Osteoblast (primary cell): ENCODE measurements around the gene SH2D4B. TPM values are rescaled to one million over a fixed set of nuclear protein-coding genes. Genes with fewer than 3 reads are reported as not detected.

Experiments used
- DNase-seq: peaks from one replicate; pipeline ENCODE4 v3.0.0; 2011; ENCODE audit warnings: low spot score, mixed read lengths; ENCODE audit not compliant: insufficient read length; ENCODE audit errors: missing footprints
- H2AFZ ChIP-seq: 2 replicates; pipeline ENCODE4 v1.6.0; 2011; ENCODE audit warnings: mild to moderate bottlenecking, low read length
- H3K27ac ChIP-seq: 2 replicates; pipeline ENCODE4 v1.5.1; 2011; ENCODE audit warnings: mild to moderate bottlenecking, low read depth, low read length, moderate library complexity
- H3K27me3 ChIP-seq: 2 replicates; pipeline ENCODE4 v1.6.0; 2012; ENCODE audit warnings: mild to moderate bottlenecking, control low read depth, inconsistent platforms, low read length, moderate library complexity; ENCODE audit not compliant: insufficient read depth
- H3K36me3 ChIP-seq: 2 replicates; pipeline ENCODE4 v1.5.1; 2011; ENCODE audit warnings: mild to moderate bottlenecking, low read length, control low read depth, moderate library complexity; ENCODE audit not compliant: insufficient read depth
- H3K4me1 ChIP-seq: 2 replicates; pipeline ENCODE4 v1.5.1; 2011; ENCODE audit warnings: mild to moderate bottlenecking, low read length, control low read depth, moderate library complexity; ENCODE audit not compliant: insufficient read depth
- H3K4me2 ChIP-seq: 2 replicates; pipeline ENCODE4 v1.6.0; 2011; ENCODE audit warnings: mild to moderate bottlenecking, low read length; ENCODE audit not compliant: insufficient read depth
- H3K4me3 ChIP-seq: fragments of 200-600 bp; sonication (generic); 3 replicates; pipeline ENCODE4 v1.5.1; 2012; ENCODE audit warnings: mild to moderate bottlenecking, low read length, inconsistent platforms; ENCODE audit not compliant: insufficient read depth
- H3K79me2 ChIP-seq: 2 replicates; pipeline ENCODE4 v1.6.0; 2012; ENCODE audit warnings: mild to moderate bottlenecking, low read length, control low read depth, inconsistent platforms; ENCODE audit not compliant: insufficient read depth
- H3K9me3 ChIP-seq: 2 replicates; pipeline ENCODE4 v1.5.1; 2011; ENCODE audit warnings: low read depth, low read length, control low read depth
- H4K20me1 ChIP-seq: 2 replicates; pipeline ENCODE4 v1.6.0; 2012; ENCODE audit warnings: mild to moderate bottlenecking, low read length, control low read depth; ENCODE audit not compliant: insufficient read depth
- CTCF ChIP-seq: IDR thresholded peaks from 2 replicates; pipeline ENCODE4 v1.5.1; 2011; ENCODE audit warnings: mild to moderate bottlenecking, low read depth, low read length, moderate library complexity; ENCODE audit errors: extremely low read depth
- total RNA-seq: library from RNA; depleted of rRNA; stranded (reverse); fragments of >200 nt; gene quantifications from 2 replicates; pipeline ENCODE4 v1.2.3, GENCODE V29; 2012

Gene SH2D4B
- total RNA-seq, 1 donor = under 0.01 TPM

- DNase-seq = no peak
- H2AFZ ChIP-seq = no peak overlapping the region
- no peaks in the 10 kb centered on the region for H4K20me1 ChIP-seq
- H3K9me3 ChIP-seq = no peaks in the 10 kb centered on the region
- no peaks in the 10 kb centered on the region for H3K36me3 ChIP-seq
- no peaks in the 10 kb centered on the region for H3K4me1 ChIP-seq
- TF ChIP-seq CTCF = no peak
- no peaks in the 10 kb centered on the region for H3K27me3 ChIP-seq
- no peak overlapping the region for H3K4me2 ChIP-seq
- H3K27ac ChIP-seq = no peak overlapping the region
- no peaks in the 10 kb centered on the region for H3K79me2 ChIP-seq
- no peak overlapping the region for H3K4me3 ChIP-seq
Measured at GRCh38 chr10:80585812-80586211, 48.1 kb downstream of the SH2D4B start.

GRCh38 chr10:80588546-80588945 lies 50.8 kb downstream of the SH2D4B start:
- Histone ChIP-seq H4K20me1 (no peaks in the 10 kb centered on the region), H2AFZ (no peak overlapping the region), H3K36me3 (no peaks in the 10 kb centered on the region), H3K4me1 (no peaks in the 10 kb centered on the region), H3K9me3 (no peaks in the 10 kb centered on the region), H3K27me3 (no peaks in the 10 kb centered on the region), H3K4me2 (no peak overlapping the region), H3K27ac (no peak overlapping the region), H3K79me2 (no peaks in the 10 kb centered on the region), H3K4me3 (no peak overlapping the region)
- no peak for DNase-seq
- no peak for TF ChIP-seq CTCF

- no peak overlapping the region for H3K27ac ChIP-seq
- no peaks in the 10 kb centered on the region for H3K36me3 ChIP-seq
- H3K79me2 ChIP-seq = no peaks in the 10 kb centered on the region
- no peak for TF ChIP-seq CTCF
- no peaks in the 10 kb centered on the region for H4K20me1 ChIP-seq
- H3K4me3 ChIP-seq = no peak overlapping the region
- no peaks in the 10 kb centered on the region for H3K4me1 ChIP-seq
- H3K9me3 ChIP-seq = no peaks in the 10 kb centered on the region
- no peaks in the 10 kb centered on the region for H3K27me3 ChIP-seq
- no peak overlapping the region for H3K4me2 ChIP-seq
- DNase-seq = no peak
- H2AFZ ChIP-seq = no peak overlapping the region
Measured at GRCh38 chr10:80589726-80590373, 52.1 kb downstream of the SH2D4B start.

- Histone ChIP-seq H4K20me1 (no peaks in the 10 kb centered on the region), H3K4me2 (no peak overlapping the region), H3K9me3 (no peaks in the 10 kb centered on the region), H2AFZ (no peak overlapping the region), H3K4me3 (no peak overlapping the region), H3K36me3 (no peaks in the 10 kb centered on the region), H3K27me3 (no peaks in the 10 kb centered on the region), H3K79me2 (no peaks in the 10 kb centered on the region), H3K27ac (no peak overlapping the region), H3K4me1 (no peaks in the 10 kb centered on the region)
- no peak for DNase-seq
- no peak for TF ChIP-seq CTCF
Measured at GRCh38 chr10:80590585-80591125, 53.0 kb downstream of the SH2D4B start.
